Activated CD8-positive, alpha-beta memory T cell treated with anti-CD3 and anti-CD28 coated beads, Interleukin-2, amount 50 U/mL, for 48 hours (primary cell): ENCODE results near the gene EIF5AL1.
"Not testable (repeated sequence)": the region's sequence is repeated elsewhere in the genome, so short reads cannot be mapped to it uniquely, and the experiment has no call there.

ENCODE experiments used
- DNase-seq: peaks from one replicate; pipeline ENCODE4 v3.0.0-alpha.2; 2020

Gene EIF5AL1

DNA sequence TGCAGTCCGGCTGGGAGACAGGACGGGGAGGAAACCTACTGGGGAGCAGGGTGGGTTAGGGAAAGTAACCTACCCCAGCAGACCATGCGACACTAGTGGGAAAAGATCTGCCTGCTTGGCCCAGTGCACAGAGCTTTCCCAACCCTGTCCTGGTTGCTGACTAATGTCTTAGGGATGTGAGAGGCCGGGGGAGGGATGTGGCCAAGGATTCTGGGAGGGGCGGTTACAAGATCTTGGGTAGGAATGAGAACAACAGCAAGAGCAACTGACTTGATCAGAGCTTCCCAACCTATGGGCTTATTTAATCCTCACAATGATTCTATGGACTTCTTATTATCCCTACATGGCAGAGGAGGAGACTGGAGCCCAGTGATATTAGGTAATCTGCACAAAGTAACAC, 24.0 kb upstream of the EIF5AL1 start:
- no peak for DNase-seq

DNA sequence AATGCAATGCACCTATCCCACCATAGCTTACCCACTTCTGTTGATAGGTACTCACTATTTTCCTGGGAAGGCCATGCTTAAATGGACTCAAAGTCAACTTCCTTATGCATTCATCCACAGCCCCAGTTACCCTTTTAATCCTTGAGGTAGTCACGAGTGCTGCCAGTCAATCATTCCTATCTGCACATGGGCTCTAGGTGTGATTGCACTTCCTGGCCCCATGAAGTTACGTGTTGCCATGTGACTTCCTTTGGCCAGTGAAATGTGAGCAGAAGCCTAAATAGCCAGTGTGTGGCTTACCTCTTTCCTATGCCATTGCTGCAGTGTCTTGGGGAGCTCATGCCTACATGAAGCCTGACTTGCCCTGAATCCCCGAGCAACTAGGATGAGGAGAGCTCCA, 23.5 kb upstream of the EIF5AL1 start:
- no peak for DNase-seq

DNA sequence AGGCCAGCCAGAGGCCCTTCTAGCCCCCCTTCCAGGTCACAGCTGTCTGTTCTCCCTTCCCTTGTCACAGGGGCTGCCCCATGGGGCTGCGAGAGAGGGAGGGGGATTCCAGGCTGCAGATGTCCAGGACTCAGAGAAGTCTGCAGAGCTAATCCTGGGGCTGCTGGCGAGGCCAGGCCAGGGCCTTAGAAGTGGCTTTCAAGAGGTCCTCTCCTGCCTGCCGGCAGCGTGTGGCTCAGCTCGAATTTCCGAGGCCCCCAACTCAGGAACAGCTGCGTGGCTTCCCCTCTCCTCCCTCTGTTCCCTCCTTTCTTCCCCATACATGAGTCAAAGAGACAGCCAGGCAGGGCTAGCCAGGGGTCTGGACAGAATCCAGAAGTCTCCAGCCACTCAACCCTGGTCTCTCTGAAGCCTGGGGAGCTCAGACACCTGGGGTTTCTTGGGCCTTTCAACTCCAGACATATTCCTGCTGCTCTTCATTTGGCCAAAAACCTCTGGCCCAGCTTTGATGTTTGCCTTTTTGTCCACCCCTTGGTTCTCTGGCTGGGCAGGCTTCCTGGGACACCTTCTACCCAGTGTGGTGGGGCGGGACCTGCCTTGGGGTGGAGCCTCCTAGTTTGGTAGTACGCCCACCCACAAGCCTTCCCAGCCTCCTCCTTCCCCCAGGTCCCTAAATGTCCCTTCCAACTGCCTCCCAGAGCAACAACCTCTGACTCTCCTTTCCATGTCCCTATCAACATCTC, 21.8 kb upstream of the EIF5AL1 start:
- DNase-seq = no peak

DNA sequence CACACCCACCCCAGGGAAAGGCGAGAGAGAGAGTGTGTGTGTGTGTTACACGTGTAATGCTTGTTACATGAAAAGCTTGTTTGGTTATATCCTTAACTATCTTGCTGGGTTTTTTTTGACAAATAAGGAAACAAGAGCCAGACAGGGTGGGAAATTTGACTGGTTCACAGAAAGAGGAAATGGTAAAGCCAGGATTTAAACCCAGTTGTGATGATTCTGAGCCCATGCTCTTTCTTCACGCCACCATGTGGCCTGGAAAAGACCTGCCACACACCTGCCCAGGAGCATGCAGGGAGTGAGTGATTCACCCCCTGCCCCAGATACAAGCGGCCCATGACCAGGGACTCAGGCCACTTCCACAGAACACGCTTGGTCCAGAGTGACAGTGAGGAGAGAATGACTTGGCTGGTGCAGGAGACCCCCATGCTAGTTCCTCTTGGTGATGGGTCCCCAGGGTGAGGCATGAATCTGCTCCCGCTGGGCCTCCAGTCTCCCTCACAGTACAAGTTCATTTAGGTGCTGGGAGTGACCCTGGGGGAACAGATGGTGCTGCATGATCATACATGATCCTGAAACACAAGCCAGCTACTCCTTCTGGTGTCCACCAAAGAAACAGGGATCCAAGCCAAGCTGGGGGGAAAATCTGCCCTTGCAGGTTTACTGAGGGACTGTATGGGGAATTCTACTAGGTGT, 21.0 kb upstream of the EIF5AL1 start:
- no peak for DNase-seq

DNA sequence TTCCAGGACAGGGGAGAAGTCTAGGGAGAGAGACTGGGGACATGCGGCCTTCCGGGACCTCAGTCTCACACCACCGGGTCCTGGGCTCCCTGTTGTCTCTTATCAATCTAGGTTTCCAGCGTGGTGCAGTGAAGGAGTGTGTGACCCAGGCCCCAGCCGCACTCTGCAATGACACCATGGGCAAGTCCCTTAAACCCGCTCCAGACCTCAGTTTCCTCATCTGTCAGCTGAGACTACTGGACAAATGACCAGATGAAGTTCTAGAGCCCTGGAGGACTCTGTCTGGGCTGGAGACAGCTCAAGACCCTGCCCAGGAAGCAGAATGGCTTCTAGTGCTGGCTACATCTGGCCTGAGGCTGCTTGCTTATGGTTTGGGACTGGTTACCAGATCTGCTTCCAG, 20.1 kb upstream of the EIF5AL1 start:
- no peak for DNase-seq

DNA sequence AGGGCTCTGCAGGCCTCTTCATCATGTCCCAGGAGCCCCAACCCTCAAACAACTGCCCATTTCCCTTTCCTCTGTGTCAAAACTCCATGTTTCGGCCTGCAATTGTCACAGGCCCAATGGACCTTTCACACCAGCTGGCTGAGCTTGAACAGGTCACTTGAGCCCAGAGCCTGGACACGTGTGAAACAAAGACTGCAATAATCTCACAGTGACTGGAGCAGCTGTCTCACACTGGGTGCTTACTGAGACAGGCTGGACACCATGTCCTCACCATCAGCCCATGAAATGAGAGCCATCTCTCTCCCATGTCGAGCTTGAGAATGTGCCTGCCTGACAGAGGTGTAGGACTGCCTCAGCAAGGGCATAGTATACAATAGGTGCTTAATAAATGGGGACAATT, 19.5 kb upstream of the EIF5AL1 start:
- no peak for DNase-seq

DNA sequence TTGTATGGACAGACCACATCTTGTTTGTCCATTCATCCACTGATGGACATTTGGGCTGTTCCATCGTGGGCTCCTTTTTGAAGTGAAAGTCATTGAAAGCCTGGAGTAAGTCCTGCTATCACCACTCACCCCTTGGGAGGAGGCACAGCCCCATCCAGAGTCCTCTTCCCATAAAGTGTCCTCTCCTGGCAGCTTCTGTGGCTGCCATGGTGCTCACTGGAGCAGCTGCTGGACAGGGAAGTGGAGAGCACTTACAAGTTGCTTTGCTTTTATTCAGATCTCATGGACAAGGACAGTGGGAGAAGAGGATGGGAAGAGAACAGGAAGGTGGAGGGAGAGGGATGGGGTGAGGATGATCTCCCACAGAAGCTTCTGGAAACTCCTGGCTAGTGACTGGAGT, 18.5 kb upstream of the EIF5AL1 start:
- no peak for DNase-seq

DNA sequence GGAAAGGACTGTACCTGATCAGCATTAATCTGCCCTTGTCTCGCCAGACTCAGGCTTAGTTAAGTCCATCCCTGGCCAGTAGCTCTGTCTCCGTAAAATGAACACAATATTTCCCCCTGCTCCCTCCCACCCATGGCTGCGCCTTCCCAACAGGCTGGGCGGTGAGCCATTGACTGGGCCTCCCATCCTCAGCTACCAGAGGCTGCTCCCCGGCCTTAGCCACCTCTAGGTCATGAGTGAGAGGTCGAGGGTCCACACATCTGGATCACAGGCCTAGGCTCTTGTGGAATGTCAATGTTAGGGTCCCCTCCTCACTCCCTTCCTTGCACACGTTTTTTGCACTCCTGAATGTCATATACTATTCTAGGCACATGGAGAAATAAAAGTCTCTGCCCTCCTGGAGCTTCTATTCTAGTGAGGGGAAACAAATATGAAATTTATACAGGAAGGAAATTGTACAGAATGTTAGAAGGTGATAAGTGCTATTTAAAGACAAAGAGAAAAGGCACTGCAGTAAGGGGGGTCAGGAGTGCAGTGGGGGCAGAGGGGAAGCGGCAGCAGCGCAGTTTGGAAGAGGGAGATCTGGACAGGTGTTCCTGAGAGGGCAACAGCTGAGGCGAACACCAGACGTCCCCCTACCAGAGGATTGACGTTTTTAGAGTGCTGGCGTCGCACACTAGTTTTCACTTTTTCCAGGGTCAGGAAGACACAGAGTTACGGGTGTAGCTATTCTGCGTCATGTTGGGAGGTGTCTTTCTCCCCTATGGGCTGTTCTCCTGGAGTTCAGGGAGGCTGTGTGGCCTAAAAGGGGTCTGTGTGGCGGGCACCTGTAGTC, 17.2 kb upstream of the EIF5AL1 start:
- no peak for DNase-seq

DNA sequence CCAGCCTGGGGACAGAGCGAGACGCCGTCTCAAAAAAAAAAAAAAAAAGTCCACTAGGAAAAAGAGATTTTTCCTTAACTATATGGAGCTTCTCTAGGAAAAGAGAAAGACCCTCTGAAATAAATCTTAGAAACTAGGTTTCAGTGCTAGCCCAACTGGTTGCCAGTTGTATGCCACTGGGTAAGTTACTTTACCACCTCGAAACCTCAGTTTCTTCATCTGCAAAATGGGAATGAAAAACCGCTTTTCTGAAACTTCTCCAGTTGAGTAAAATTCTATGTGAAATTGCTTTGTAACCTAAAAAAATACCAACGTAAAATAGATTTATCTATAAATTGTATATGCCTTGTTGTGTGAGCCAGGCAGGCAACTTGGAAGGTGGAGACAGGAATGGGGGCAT, 16.5 kb upstream of the EIF5AL1 start:
- DNase-seq = no peak

DNA sequence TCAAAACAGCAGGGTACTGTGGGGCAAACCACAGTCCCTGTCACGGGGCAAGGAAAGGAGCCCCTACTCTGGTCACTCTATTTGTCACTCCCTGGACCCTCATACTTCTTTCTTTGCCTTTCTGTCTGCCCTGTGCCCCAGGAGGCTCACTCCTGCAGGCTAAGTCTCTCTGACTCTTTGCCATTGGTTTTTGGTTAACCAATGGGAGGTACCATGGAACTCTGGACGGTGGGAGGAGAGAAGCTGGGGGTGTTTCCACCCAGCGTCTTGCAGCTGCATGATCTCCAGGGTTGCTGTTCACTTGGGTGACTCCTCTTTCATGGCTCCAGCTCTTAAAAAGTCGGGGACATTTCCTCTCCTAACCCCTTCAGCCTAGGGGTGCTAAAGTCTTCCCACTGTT, 15.4 kb upstream of the EIF5AL1 start:
- DNase-seq = no peak

DNA sequence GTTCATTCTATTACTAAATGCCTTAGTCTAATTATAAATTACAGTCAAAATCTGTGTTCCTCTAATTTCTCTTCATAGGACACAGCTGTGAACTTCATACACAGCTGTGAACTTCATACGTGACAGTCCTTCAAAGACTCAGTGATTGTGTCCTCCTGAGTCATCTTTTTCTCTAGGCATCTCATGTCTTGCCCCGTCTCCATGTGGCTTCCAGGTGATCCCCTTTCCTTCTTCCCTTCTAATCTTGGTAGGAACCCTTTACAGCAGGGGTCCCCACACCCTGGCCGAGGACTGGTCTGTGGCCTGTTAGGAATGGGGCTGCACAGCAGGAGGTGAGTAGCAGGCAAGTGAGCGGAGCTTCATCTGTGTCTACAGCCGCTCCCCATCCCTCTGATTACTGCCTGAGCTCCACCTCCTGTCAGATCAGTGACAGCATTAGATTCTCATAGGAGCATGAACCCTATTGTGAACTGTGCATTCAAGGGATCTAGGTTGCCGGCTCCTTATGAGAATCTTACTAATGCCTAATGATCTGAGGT, 14.0 kb upstream of the EIF5AL1 start:
- no peak for DNase-seq

DNA sequence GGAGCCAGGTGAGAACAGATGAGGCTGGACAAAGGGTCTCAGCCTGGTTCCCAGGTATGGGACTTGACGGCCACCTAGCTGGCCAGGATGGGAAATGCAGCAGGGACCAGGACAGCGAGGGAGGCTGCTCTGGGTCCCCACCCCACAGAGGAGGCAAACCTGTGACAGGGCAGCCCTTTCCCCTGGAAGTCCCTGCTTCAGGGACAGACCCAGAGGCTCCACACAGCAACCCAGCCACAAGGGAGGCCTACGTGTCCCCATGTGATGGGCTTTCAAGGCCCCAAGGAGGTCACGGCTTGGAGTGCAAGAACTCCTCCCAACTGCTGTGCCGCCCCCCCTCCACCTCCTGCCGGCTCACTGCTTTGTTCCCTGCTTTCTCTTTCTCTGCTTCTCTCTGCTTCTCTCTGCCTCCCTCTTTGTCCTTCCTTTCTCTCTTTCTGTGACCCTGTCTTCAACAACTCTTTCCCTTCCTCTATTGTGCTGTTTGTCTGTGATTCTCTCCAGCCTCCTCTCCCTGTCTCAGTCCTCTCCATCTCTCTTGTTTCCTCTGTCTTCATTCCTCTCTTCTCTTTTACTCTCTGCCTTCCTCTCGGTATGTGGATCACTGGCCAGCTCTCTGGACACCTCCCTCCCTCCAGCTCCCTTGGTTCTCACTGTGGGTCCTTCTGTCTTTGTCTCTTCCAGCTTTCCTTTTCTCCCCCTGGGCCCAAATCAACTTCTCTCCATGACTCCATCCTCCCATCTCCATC, 9.6 kb upstream of the EIF5AL1 start:
- DNase-seq = no peak

DNA sequence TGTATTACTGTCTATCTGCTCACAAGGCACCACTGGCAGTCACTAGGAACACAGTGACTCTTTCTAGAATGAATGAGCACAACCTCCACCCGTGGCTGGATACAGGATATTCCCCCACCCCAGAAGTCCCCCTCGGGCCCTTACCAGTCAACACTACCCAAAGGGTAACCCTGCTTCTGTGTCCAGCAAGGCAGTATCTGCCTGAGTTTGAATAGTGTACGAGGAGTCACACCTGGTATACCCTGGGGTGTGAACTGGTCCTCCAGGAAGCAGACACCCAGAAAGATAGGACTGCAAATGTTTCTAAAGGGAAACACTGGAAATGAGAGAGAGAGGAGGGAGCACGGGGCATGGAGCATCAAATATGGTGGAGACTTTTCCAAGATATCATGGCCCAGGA, 8.5 kb upstream of the EIF5AL1 start:
- DNase-seq = not testable (repeated sequence)

DNA sequence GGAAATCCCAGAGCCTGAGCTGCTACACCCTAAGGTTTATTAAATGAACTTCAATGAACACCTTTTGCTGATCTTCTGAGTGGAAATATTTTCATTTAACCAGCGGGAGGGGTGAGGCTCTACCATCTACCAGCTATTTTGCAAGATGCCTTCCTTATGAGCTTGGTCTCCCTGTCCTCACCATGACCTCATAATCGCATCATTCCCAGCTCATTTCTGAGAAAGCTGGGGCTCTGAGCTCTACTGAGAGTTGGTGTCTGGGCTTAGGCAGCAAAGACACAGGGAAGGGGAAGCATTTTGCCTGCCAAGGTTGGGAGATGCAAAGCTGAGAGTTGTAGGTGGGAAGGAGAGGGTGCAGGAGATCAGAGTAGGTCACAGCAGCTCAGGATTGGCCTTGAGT, 7.8 kb upstream of the EIF5AL1 start:
- DNase-seq = not testable (repeated sequence)

DNA sequence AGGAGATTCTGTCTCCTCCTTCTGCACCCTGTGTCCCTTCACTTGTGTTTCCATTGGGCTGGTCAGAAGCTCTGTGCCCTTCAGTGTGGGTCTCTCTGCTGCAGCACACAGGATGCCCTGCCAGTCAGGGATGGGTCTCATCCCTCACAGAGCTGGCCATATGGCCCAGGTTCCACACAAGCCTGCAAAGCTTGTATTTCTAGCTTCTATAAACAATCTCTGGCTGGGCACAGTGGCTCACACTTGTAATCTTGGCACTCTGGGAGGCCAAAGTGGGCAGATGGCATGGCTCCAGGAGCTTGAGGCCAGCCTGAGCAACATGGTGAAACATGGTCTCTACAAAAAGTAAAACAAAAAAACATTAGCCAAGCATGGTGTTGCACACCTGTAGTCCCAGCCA, 7.0 kb upstream of the EIF5AL1 start:
- not testable (repeated sequence) for DNase-seq

DNA sequence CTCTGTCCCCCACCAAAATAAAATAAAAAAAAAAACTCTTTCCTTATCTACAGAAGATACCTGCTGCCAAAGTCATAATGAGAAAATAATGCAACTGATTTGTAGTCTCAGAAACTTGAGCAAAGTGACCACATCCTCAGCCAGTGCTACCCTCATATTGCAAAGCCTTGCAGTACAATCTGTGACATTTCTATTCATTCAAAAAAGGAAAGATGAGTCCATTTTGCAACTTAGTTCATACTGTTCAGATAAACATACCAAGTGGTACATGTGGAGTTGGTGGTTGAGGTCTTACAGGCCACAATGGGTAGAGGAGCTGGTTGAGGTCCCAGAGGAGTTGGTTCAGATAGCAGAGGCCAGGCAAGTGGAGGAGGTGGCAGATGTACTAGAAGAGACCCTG, 6.5 kb upstream of the EIF5AL1 start:
- no peak for DNase-seq

DNA sequence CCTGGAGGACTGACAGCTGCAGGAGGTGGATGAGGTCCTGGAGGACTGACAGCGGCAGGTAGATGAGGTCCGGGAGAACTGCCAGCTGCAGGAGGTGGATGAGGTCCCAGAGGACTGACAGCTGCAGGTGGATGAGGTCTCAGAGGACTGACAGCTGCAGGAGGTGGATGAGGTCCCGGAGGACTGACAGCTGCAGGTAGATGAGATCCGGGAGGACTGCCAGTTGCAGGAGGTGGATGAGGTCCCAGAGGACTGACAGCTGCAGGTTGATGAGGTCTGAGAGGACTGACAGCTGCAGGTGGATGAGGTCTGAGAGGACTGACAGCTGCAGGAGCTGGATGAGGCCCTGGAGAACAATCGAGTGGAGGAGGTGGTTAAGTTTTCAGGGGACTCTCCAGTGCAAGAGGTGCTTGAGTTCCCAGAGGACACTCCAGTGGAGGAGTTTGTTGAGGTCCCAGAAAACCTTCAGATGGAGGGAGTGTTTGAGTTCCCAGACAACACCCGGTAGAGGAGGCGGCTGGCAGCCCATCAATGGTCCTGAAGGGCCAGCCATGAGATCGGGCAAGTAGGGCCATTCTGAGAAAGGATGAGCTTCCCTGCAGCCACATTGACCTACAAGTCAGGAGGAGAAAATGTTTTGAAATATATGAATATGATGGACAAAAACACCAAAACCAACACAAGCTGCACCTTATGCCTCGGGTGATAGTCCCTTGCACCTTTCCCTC, 4.7 kb upstream of the EIF5AL1 start:
- no peak for DNase-seq

DNA sequence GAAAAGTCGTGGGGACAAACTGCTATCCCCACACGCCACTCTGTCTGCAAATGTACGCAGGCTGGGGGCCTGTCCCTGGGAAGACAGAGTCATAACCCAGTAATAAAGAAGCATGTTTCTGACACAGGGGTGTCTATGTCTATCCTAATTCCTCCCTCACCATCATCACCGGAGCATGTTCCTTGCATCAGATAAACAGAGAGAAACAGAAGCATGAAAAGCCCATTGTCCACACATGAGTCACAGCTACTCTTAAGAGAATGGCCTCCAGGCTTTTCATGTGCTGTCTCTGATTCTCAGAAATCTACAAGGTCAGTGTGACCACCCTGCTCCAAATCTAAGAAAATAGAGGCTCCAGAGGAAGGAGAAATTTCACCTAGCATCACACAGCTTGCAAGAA, 4.1 kb upstream of the EIF5AL1 start:
- DNase-seq = not testable (repeated sequence)

DNA sequence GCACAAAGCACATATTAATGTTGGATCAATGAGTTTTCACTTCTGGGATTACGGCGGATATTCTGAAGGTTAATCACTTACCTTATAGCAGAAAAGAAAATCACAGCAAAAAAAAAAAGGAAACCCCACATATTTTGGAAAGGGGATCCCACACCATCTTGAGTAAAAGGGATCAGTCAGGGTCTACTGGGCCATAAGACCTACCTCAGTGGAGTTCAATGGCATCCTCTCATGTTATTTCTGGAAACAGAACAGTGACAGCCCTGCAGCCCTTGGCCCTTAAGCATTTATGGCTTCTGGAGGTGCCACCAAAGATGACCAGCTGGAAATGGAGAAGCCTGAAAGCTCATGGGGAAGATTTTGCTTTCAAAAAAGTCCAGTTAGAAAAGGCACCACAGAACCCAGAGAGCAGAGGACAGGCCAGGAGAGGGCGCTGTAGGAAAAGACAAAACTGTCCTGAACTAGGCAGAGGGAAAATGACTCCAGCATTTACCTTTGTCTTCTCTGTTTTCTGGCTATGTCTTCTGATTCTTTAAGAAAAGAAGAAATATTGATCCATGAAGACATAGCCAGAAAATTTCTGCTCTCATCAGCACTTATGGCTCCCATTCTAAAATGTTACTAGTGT, 2.9 kb upstream of the EIF5AL1 start:
- not testable (repeated sequence) for DNase-seq

DNA sequence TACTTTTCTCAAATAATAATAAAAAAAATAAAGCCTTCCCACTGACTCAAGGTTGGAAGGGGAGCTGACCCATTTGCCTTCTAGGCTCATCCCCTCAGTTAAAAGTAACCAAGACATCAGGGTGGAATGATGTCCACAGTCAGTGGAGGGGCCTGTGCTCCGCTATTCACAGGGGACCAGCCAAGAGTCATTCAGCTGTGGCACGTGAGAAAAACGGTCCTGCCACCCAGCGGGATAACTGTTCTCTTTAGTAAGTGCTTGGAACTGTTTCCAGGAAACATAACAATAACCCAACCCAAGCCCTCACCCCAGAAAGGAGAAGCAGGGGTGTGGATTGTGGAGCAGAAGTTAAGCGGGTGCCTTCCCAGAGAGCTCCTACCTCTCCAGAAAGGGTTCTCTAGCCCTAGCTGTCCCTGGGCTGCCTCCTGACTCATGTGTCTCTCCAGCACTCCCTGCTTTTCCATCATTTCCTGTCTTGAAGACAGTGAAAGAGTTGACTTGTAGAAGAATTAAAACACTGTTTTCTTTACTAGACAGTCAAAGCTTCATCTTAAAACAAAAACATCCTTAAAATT, 2.3 kb upstream of the EIF5AL1 start:
- not testable (repeated sequence) for DNase-seq

DNA sequence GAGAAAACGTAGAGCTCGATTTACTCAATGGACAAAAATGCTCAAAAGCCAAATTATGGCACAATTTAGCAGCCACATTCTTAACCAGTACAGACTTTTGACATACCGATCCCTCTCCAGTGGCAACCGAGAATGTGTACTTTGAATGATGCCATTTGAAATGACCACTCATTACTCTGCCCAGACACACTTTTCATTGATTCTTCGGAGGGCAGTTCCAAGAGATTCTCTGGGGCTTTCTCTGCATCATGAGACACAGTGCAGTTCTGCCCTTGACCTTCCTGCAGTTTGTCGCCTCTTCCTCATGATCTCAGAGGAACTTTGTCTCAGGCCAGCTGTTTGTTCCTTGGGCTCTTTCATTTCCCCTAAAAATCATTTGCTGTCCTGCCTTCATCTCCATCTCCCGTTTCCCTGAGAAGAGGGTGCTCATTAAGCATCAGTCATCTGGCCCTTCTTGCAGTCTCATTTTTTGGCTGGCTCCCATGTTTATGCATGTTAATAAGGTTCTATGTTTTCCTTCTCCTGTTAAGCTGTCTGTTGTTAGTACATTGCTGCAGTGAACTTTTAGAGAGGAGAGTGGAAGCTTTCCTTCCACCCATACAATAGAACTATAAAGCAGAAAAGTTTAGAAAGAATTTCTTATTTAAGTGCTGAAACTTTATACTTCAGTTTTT, 4.3 kb downstream of the EIF5AL1 start:
- not testable (repeated sequence) for DNase-seq
